Kidney epithelial cell (primary cell): ENCODE results near the gene SEPHS1. TPM values are rescaled to one million over a fixed set of nuclear protein-coding genes. Genes with fewer than 3 reads are reported as not detected.
"Not testable (repeated sequence)": the region's sequence is repeated elsewhere in the genome, so short reads cannot be mapped to it uniquely, and the experiment has no call there.

Experiments
- DNase-seq: peaks from one replicate; pipeline ENCODE4 v3.0.0-alpha.2; 2010; ENCODE audit warnings: low read depth
- H3K27me3 ChIP-seq: 2 replicates; pipeline ENCODE4 v1.6.0; 2011; ENCODE audit warnings: low read length; ENCODE audit not compliant: control insufficient read depth, insufficient read depth
- H3K36me3 ChIP-seq: 2 replicates; pipeline ENCODE4 v1.5.1; 2011; ENCODE audit warnings: low read length; ENCODE audit not compliant: control insufficient read depth, insufficient read depth
- H3K4me3 ChIP-seq: 2 replicates; pipeline ENCODE4 v1.5.1; 2011; ENCODE audit warnings: low read depth, mild to moderate bottlenecking, control low read depth, low read length
- CTCF ChIP-seq: IDR thresholded peaks from 2 replicates; pipeline ENCODE4 v1.5.1; 2011; ENCODE audit warnings: mild to moderate bottlenecking, moderate library complexity, low read length, control low read depth, inconsistent platforms; ENCODE audit not compliant: insufficient read depth, poor library complexity, severe bottlenecking
- total RNA-seq: library from RNA; depleted of rRNA; stranded (reverse); fragments of >200 nt; gene quantifications from 2 replicates; pipeline ENCODE4 v1.2.3, GENCODE V29; 2015

SEPHS1 gene
- total RNA-seq, 1 donor from 2014 or later: 48.9 TPM

- Histone ChIP-seq H3K36me3 (peaks cover 3% of the 10 kb centered on the region), H3K27me3 (no peaks in the 10 kb centered on the region), H3K4me3 (no peak overlapping the region)
- DNase-seq: no peak
- TF ChIP-seq CTCF: no peak
These were observed 10.8 kb downstream of the SEPHS1 start for GRCh38 chr10:13337128-13337826.

GRCh38 chr10:13335881-13336280 is 12.2 kb downstream of the SEPHS1 start:
- H3K27me3 ChIP-seq: no peaks in the 10 kb centered on the region
- DNase-seq: no peak
- no peak overlapping the region for H3K4me3 ChIP-seq
- H3K36me3 ChIP-seq: peaks cover 3% of the 10 kb centered on the region
- no peak for TF ChIP-seq CTCF

GRCh38 chr10:13334556-13334955 is 13.5 kb downstream of the SEPHS1 start:
- no peak overlapping the region for H3K4me3 ChIP-seq

GRCh38 chr10:13331646-13332045 is 16.4 kb downstream of the SEPHS1 start:
- no peak overlapping the region for H3K4me3 ChIP-seq
- DNase-seq: no peak
- no peak for TF ChIP-seq CTCF
- H3K27me3 ChIP-seq: no peaks in the 10 kb centered on the region
- H3K36me3 ChIP-seq: peaks cover 5% of the 10 kb centered on the region

More at GRCh38 chr10:13334556-13334955, 13.5 kb downstream of the SEPHS1 start:
- no peak for DNase-seq
- no peak for TF ChIP-seq CTCF
- peaks cover 3% of the 10 kb centered on the region for H3K36me3 ChIP-seq
- no peaks in the 10 kb centered on the region for H3K27me3 ChIP-seq

GRCh38 chr10:13330980-13331379 is 17.1 kb downstream of the SEPHS1 start:
- not testable (repeated sequence) for DNase-seq, H3K36me3 ChIP-seq, H3K27me3 ChIP-seq, H3K4me3 ChIP-seq

- TF ChIP-seq CTCF: no peak
- Histone ChIP-seq H3K36me3 (peaks cover 1% of the 10 kb centered on the region), H3K4me3 (no peak overlapping the region), H3K27me3 (no peaks in the 10 kb centered on the region)
- no peak for DNase-seq
These were observed 18.5 kb downstream of the SEPHS1 start for GRCh38 chr10:13329565-13329964.
